CD4-positive, alpha-beta T cell treated with Interleukin-6 for 4 hours (primary cell): ENCODE data around the gene ARHGAP4.
A peak's percentile ranks its signal among the peaks of the same experiment; 100 is the strongest.

ENCODE experiments used
- DNase-seq: peaks from one replicate; pipeline ENCODE4 v3.0.0-alpha.2; 2020; ENCODE audit warnings: mixed read lengths

Gene ARHGAP4

DNA sequence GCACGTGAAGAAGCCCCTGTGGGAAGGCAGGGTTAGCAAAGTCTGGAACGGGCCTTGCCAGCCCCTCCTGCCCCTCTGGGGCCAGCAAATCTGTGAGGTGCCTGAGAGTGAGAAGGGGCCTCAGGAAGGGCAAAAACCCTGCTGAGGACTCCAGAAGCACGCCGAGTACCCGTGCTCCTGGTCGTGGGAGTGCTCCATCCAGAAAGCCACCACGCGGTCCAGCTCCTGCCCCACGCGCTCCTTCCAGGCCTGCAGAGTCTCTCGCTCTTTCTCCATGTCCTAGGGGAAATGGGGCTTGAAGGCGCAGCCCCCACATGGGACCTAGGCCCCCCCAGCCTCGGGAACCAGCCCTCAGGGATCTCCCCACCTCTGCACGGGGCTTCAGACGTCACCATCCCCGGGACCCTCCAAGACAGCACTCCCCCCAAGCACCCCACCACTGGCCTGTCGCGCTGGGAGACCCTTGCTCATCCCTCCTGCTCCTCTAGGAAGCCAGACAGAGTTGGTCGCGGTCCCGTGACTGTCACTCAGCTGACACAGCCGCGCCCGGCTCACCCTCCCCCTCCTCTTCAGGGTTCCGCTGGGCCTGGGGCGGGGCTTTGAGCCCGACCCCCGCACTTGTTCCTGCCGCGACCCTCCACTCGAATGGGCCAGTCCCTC is 18.2 kb upstream of the ARHGAP4 start, which contains the start of gene RENBP:
Gene RENBP, minus strand, starts transcription at position 504 of the 660 bp plus-strand sequence. Its CDS starts 33 bp downstream, at position 471.
- DNase-seq, result peak; percentile 73

DNA sequence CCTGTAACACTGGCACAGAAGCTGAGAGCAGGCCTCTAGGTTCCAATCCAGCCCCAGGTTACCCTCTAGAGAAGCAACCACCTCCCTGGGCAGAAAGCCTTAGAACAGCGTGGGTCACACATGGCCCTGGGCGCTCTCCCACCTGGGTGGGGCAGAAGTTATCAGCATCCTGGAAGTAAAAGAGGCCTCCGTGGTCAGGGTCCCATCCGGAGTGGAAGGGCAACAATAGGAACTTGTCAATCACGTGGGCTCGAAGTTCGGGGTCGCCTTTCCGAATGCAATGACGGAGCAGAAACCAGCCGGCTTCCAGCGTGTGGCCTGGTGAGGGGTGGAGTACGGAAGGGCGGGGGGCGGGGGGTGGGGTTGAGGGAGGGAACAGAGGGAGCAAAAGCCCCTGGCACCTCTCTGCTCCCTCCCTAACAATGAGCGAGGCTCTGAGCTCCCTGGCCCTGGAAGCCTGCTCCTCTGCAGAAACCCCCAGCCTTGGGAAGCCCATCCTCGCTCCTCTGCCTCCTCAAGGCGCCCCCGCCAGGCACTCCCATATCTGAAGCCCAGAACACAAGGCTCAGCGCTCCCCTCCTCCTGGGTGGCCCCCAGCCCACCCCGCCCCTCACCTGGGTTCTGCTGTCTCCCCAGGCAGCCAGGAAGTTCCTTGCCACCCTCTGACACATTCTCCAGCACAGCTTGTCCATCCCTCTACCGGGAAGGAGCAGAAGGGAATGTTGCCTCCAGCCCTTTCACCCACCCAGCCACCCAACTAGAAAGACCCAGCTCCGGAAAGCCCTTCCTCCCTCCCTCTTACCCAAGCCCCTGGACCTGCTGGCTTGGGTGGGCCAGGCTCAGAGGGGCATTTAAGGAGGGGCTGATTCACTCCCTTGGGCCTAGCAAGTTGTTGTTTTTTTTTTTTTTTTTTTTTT is 15.5 kb upstream of the ARHGAP4 start:
- no peak for DNase-seq

DNA sequence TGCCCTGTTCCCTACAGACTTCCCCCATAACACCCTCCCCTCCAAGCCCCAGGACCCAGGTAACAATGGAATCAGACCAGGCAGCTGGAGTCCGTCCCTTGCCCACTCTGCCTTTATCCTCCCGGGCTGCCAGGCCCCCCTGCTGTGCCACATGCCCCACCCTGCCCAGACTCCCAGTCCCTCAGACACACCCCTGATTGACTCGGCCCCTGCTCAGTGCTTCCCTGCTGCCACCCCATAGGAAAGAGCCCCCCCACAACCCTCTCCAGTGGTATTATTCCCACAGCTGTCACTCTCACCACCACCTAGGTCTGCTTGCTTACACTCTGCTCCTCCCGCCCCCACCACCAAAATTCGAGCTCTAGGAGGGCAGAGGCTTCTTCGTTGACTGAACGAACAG is 13.5 kb upstream of the ARHGAP4 start:
- DNase-seq, result no peak

DNA sequence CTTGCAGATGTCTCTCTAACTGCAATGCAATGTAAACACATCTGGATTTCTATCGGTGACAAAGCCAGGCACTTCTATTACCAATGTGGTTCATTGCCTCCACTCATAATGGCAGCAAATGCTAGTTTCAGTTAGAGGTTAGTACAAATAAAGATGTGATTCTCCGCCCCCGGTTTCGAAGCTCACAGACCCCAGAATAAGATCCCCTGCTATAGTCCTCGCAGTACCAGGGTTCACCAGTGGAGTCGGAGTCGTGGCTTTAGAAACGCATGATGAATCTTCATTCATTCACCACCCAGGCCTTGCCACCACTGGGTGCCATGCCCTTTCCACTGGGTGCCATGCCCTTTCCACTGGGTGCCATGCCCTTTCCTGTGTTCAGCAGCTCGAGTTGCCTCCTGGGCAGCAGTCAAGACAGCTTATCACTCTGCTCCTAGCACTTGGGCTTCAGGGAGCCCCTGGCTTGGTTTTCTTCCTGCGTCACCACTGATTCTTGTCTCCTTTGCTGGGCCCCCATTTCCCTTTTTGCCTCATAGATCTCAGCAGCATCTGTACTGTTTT is 12.2 kb upstream of the ARHGAP4 start:
- no peak for DNase-seq

DNA sequence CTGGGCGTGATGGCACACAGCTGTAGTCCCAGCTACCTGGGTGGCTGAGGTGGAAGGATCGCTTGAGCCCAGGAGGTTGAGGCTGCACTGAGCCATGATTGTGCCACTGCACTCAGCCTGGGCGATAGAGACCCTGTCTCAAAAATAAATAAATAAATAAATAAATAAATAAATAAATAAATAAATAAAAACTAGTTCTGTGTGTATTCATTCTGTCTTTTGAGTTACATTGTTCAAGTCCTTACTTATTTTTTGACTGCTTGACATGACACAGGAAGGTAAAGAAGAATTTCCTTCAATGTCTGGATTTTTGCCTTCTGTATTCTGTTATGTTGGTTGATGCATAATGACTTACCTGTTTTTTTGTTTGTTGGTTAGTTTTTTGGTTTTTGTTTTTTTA is 11.0 kb upstream of the ARHGAP4 start:
- no peak for DNase-seq

DNA sequence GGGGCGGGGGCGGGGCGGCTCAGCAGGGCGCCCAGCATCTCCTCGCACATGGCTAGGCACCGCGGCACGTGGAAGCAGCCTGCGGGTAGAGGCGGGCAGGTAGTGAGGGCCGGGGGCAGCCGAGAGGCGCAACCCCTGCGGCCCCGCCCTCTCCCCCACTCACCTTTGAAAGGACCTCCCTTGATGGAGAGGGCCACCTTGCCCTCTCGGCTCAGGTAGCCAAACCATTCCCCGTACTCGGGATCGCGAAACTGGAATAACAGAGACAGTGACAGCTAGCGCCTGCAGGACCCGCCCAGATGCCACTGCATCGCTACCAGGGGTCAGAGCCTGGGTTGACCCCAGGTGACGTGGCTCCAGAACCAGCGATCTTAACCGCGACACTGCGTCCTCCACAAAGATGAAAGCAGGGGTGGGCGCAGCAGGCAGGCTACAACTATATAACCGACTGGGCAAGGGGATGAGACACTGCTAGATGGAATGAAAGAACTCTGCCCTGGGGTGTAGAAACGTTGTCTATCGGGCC is 9.3 kb upstream of the ARHGAP4 start:
- DNase-seq, result no peak

DNA sequence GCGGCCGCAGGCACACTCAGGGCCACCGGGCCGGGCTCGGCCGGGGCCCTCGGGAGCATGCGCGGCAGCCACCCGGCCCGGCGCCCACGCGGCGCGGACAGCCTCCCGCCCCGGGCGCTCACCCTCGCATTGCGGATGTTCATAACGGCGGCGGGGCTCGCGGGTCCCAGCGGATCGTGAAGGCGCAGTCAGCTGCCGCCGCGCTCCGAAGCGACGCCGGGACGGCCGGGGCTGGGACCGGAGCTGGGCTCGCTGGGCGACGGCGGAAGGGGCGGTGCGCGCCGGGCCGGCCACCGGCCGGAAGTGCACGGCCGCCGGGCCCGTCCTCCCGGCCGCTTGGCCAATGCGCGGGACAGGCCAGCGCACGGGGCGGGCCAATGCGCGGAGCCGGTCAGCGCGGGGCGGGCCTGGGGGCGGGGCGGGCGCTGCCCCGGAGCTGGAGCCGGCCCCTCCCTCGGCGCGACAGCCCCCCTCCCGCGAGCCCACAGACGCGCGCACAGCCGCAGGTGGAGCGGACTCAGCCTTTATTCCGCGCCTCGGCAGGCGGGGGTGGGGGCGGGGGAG is 8.8 kb upstream of the ARHGAP4 start, which contains the start of gene NAA10:
Gene NAA10, minus strand, starts transcription at position 276 of the 564 bp plus-strand sequence. Its CDS starts 133 bp downstream, at position 143.
- DNase-seq, result peak; percentile 77

DNA sequence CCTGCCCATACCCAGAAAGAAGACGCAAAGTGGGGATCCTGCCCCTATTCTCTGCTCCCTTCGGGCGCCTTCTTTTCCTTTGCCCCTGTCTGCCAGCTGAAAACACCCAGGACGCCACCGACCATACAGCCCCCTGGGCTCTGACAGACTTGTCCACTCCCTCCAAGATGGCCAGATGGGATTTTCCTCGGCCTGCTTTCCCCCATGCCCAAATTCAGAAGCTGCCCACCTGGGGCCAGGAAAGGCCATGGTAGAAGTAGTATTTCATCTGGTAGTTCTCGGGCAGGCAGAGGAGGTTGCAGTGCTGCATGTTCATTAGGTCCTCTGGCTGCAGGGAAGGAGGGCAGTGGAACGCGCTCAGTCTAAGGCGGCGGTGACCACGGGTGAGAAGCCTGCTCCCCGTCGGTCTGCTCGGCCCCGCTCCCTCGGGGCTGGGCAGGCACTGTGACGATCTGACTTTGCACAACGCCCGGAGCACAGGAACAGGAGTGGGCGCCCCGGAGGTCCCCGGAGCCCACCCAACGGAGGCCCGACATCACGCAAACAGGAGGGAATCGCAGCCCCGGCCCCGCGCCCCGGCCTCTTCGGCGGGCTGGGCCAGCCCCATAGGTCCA is 8.2 kb upstream of the ARHGAP4 start:
- DNase-seq, result no peak

DNA sequence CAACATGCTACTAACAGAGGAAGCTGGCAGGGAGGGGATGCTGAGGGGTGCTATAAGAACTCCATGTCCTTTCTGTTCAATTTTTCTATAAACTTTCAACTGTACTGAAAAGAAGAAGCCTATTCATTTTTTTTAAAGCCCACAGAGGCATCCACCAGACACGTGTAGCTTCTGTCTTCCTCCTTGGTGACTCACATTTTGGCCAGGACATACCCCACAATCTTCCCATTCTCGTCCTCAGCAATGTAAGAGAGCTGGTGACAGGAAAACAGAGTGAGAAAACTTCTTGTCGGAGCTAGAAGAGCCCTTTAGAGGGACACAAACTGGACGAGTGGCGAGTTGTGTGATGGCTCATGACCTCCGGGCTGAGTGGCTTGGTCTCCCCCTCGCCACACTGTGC is 7.7 kb upstream of the ARHGAP4 start:
- no peak for DNase-seq

DNA sequence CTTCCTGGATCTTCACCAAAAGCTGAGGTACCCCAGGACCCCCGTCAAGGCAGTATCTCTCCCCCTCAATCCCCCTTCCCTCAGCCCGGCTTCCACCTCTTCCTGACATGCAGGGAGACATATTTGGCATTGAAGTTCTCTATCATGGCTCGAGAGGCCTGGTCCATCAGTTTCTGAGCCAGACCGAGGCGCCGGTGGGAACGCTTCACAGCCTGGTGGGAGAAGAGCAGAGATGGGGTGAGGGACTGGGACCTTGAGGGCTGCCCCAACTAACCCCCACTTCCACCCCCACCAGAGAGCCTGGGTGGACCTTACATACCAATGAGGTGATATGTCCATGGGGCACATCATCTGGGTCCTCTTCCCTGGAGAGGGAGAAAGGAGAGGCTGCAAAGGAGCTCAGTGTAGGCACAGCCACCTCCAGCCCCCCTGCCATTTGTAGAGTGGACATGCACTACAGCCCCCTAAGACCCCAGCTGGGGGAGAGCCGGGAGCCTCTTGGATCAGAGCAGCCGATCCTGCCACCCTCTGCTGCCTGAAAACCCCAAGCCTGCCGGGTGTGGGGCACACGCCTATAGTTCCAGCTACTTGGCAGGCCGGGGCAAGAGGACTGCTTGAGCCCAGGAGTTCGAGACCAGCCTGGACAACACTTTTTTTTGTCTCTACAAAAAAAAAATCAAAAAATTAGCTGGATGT is 6.3 kb upstream of the ARHGAP4 start:
- no peak for DNase-seq

DNA sequence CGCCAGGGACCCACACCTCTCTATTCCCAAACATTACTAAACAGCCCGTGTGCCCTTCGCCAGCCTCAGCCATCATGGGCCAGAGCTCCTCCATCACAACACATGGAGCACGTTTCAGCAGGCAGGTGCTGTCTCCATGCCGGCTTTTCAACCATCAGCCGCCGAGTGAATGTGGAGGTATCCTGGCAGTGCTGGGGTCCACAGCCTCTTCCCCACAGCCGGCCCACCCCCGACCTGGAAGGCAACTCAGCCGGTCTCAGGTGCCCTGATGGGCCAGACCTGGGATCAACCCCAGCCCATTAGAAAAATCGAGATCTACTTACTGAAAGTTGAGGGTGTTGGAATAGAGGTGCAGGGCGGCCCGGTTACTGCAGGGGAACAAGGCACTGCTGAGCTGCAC is 5.7 kb upstream of the ARHGAP4 start:
- DNase-seq, result no peak

DNA sequence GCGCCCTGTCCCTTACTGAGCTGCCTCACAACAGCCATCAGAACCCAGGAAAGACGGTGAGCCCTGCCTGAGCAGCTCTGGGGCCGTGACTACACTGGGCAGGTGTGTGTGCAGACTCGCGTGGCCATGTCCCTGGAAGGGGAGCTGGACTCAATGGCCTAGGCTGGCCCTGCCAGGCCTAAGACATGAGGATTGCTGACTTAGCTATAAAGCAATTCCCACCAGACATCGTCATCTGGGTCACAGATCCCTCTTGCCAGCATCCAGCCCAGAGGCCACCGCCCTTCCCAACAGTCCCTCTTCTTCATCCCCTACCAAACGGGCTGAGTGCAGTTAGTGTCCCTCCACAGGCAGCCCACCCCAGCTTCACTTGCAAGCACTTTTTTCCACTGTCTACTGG is 5.1 kb upstream of the ARHGAP4 start:
- DNase-seq, result no peak

DNA sequence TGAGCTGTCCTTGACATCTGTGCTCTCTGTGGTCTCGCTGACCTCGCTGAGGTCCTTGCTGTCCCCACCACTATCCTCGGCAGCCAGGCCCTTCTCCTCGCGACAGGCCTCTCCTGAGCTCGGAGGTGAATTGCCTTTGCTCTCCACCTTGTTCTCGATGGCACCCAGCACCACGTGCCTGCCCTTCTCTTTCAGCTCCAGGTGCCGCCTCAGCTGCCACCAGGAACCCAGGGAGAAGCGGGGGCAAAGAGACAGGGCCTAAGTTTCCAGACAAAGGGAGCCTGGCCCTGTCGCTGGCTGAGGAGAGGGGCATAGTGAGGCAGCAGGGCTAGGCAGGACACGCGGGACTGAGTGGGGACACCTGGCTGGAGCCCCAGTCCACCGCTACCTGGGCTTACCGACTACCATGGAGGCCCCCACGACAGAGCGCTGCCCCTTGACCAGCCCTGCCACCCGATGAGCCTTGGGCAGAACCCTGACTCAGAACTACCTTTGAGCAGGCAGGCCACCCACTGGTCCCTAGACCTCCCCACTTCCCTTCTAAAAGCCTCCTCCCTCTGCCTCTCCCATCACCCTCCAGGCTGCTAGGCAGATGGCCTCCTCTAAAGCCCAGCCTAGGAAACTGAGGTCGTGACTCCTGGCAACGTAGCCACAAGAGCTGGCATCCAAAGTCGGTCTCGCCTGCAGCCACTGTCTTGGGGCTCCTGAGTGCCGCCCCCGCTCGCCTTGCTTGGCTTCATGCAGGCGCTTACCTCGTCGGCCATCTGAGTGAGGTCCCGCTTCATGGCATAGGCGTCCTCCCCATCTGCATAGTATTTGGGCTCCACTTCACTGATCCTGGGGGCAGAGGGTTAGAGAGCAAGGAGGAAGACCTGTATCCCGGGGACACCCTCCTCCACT is 4.2 kb upstream of the ARHGAP4 start:
- no peak for DNase-seq

DNA sequence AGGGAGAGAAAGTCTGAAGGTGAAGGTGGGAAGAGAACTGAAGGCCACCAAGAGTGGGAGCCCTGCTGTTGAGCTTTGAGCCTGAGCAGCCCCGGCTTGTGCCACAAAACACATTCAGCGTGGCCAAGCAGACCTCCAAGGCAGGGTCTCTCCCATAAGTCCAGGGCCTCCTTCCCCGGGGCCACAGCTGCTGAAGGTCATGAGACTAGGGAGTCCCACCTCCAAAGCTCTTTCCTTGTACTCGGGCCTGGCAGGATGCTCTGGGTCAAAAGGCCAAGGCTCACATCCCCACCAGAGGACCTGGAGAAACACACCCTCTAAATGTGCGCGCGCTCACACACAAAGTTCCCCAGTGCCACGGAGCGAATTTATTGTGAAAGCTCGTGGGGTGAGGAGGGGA is 3.5 kb upstream of the ARHGAP4 start:
- no peak for DNase-seq

DNA sequence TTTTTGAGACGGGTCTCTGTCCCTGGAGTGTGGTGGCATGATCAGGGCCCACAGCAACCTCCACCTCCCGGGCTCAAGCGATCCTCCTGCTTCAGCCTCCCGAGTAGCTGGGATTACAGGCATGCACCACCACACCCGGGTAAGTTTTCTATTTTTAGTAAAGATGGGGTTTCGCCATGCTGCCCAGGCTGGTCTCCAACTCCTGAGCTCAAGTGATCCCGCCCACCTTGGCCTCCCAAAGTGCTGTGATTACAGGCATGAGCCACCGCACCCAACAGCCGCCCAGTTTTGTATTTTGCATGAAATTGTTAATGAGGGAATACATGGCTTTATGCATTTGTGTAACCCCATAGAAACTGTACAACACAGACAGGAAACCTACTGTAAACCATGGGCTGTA is 2.8 kb upstream of the ARHGAP4 start:
- DNase-seq, result no peak

DNA sequence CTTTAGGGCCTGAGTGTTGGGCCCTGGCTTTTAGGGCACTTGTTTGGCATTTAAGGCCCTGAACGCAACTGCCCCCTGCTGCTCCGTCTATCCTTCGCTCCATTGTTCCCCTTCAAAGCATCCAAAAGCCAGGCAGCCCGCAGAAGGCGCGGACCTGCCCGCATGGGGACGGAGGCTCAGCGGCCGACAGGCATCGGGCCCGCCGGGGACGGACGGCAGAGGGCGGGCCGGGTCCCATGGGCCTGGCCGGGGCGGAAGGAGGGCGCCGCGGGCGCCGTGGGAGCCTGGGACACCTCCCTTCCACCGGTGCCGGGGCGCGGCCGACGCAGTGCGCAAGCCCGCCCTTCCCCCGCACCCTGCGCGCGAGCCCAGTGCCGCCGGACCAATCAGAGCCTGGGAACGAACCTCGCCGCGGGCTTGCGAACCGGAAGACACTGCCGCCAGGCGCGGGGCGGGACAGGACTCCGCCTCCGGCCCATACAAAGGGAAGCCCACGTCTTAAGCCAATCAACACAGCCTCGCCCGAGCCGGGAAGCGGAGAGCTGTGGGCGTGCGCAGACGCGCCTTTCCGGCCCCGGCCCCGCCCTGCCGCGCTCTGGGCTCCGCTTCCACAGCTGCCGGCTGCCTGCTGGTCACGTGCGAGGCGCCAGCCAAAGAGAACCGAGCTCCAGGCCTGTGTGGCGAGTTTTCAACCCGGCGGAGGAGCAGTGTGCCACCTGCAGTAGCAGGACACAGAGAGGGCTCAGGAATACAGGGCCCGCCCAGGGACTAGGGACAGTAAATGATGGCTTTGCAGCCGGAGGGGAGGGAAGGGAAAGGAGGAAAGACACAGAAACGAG is 2.1 kb upstream of the ARHGAP4 start:
- peak; percentile 97 for DNase-seq

DNA sequence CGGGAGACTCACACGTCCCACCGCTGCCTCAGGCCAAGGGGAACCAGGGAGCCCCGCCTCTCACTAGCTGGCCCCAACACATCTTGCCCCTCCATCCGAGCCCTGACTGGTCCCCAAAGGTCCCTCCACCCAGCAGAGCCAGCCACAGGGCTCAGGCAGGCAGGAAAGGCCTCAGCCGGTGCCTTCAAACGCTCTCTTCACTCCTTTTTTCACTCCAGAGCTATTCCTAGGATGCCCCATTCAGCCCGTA is 1.5 kb upstream of the ARHGAP4 start:
- no peak for DNase-seq

DNA sequence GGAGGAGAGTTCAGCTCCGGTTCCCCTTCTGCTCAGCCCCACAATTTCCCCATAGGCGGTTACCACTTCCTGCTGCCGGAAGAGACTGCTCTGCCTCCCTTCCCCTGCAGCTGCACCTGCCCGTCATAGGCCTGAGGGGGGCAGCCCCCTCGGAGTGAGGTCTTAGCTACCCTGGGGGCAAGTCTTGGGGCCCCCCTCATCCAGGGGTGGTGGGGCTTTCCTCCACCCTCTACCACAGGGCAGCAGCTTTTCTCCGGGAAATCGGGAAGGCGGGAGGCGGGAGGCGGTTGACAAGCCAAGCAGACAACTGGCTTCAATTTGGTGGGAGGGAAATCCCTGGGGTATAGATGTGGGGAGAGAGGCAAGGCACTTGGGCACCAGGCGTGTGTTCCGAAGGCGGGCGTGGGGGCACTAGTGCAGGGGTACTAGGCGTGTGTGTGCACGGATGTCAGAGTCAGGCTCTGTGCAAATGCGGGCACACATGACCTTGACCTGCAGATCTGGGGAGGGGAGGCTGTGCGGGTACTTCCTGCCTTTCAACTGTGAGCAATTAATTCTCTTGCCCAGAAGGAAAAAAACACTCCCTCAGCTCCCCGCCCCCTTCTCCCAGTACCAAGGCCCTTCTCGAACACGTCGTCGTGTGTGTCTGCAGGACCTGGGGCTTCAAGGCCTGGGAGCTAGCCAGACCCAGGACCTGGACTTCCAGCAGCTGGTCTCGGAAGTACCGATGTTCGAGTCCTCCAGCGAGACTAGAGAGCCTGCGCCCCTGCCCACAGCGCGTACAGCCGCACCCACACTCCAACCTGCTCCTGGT is 1.0 kb upstream of the ARHGAP4 start:
- DNase-seq, result peak; percentile 82

DNA sequence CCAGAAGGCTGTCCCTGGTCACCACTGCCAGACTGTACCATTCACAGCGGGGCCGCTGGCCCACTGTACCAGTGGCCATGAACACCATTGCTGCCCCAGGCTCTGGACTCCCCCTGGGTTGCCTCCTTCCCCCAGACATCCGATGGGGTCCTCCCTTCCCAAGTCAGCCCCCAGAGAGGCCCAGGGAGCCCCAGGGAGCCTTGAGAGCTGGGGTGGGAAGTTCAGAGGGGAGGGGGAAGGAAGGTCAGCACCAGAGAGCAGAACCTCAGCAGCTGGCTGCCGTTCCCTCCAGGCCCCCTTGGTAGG is 441 bp upstream of the ARHGAP4 start:
- no peak for DNase-seq

DNA sequence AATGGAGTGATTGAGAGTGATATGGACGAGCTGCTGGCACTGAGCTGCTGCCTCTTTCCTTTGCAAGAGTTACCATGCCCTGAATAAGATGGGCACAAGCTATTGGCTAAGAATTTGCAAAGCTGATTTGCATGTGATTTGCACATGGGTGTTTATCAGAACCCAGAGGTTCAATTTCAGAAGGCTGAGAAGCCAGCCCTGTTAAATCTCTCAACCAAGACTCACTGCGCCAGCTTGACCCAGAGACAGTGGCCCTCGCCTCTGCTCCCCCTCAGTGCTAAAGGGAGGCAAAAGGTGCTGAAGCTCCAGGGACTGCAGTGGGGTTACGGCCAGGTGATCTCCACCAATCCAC is 701 bp downstream of the ARHGAP4 start:
- DNase-seq, result no peak
